SJSA1 (cell line): ENCODE data around the gene DPYSL4. TPM values are rescaled to one million over a fixed set of nuclear protein-coding genes. Genes with fewer than 3 reads are reported as not detected.

Experiments used
- DNase-seq, 2 experiments: peaks; one replicate each; pipeline ENCODE4 v3.0.0-alpha.2; 2015 to 2020; ENCODE audit warnings: low spot score in 2 of 2, low read depth in 1 of 2
- H3K27ac ChIP-seq: fragments of 250-450 bp; sonication (Bioruptor Pico); 2 replicates; pipeline ENCODE4 v1.5.1; 2020; ENCODE audit warnings: mild to moderate bottlenecking, moderate library complexity
- H3K27me3 ChIP-seq: fragments of 250-450 bp; sonication (Bioruptor Pico); replicated peaks from 2 replicates; pipeline ENCODE4 v1.5.1; 2020; ENCODE audit warnings: mild to moderate bottlenecking, moderate library complexity
- H3K36me3 ChIP-seq: fragments of 250-450 bp; sonication (Bioruptor Pico); 2 replicates; pipeline ENCODE4 v1.5.1; 2020; ENCODE audit warnings: mild to moderate bottlenecking
- H3K4me1 ChIP-seq: fragments of 250-450 bp; sonication (Bioruptor Pico); replicated peaks from 2 replicates; pipeline ENCODE4 v1.6.1; 2021; ENCODE audit warnings: mild to moderate bottlenecking
- H3K4me3 ChIP-seq: fragments of 250-450 bp; sonication (Bioruptor Pico); 2 replicates; pipeline ENCODE4 v1.5.1; 2020; ENCODE audit warnings: mild to moderate bottlenecking
- H3K9me3 ChIP-seq: fragments of 250-450 bp; sonication (Bioruptor Pico); replicated peaks from 2 replicates; pipeline ENCODE4 v1.5.1; 2020; ENCODE audit warnings: mild to moderate bottlenecking
- total RNA-seq: library from RNA; depleted of rRNA; stranded (reverse); fragments of >200 nt; shearing (Covaris generic); gene quantifications from 2 replicates; pipeline ENCODE4 v1.2.3, GENCODE V29; 2014

The DPYSL4 gene
- total RNA-seq, 1 experiment from 2014 or later: 1.3 TPM

GRCh38 chr10:132228616-132229015, 41.9 kb downstream of the DPYSL4 start:
- Histone ChIP-seq H3K4me3 (no peak overlapping the region), H3K27ac (no peak overlapping the region), H3K9me3 (no peaks in the 10 kb centered on the region), H3K27me3 (no peaks in the 10 kb centered on the region), H3K4me1 (no peaks in the 10 kb centered on the region), H3K36me3 (no peaks in the 10 kb centered on the region)
- no peak for DNase-seq

GRCh38 chr10:132229096-132229495, 42.3 kb downstream of the DPYSL4 start:
- no peak overlapping the region for H3K4me3 ChIP-seq
- DNase-seq: no peak
- H3K9me3 ChIP-seq: no peaks in the 10 kb centered on the region
- no peaks in the 10 kb centered on the region; the same call in 1 of the 2 replicates for H3K27me3 ChIP-seq
- H3K36me3 ChIP-seq: no peaks in the 10 kb centered on the region
- H3K27ac ChIP-seq: no peak overlapping the region
- H3K4me1 ChIP-seq: no peaks in the 10 kb centered on the region

- H3K4me3 ChIP-seq: no peak overlapping the region
- H3K27me3 ChIP-seq: no peaks in the 10 kb centered on the region; the same call in 1 of the 2 replicates
- no peaks in the 10 kb centered on the region for H3K4me1 ChIP-seq
- no peaks in the 10 kb centered on the region for H3K36me3 ChIP-seq
- no peaks in the 10 kb centered on the region for H3K9me3 ChIP-seq
- H3K27ac ChIP-seq: no peak overlapping the region
- no peak for DNase-seq
Measured at GRCh38 chr10:132229834-132230556, 43.2 kb downstream of the DPYSL4 start.

- Histone ChIP-seq H3K27me3 (no peaks in the 10 kb centered on the region; the same call in 1 of the 2 replicates), H3K36me3 (no peaks in the 10 kb centered on the region), H3K27ac (no peak overlapping the region), H3K9me3 (no peaks in the 10 kb centered on the region), H3K4me1 (no peaks in the 10 kb centered on the region), H3K4me3 (no peak overlapping the region)
- DNase-seq: no peak
Measured at GRCh38 chr10:132230557-132231210, 43.9 kb downstream of the DPYSL4 start.

- H3K36me3 ChIP-seq: no peaks in the 10 kb centered on the region
- no peak overlapping the region for H3K4me3 ChIP-seq
- no peaks in the 10 kb centered on the region for H3K9me3 ChIP-seq
- no peak for DNase-seq
- H3K4me1 ChIP-seq: no peaks in the 10 kb centered on the region
- H3K27ac ChIP-seq: no peak overlapping the region
- H3K27me3 ChIP-seq: peaks cover 4% of the 10 kb centered on the region; the same call in 1 of the 2 replicates
Measured at GRCh38 chr10:132231656-132232022, 44.9 kb downstream of the DPYSL4 start.

GRCh38 chr10:132232023-132232951, 45.5 kb downstream of the DPYSL4 start:
- Histone ChIP-seq H3K9me3 (no peaks in the 10 kb centered on the region), H3K27ac (no peak overlapping the region), H3K4me1 (no peaks in the 10 kb centered on the region), H3K27me3 (peaks cover 5% of the 10 kb centered on the region; the same call in 1 of the 2 replicates), H3K36me3 (no peaks in the 10 kb centered on the region), H3K4me3 (no peak overlapping the region)
- no peak for DNase-seq

GRCh38 chr10:132232981-132233380, 46.2 kb downstream of the DPYSL4 start:
- H3K4me3 ChIP-seq: no peak overlapping the region
- no peaks in the 10 kb centered on the region for H3K4me1 ChIP-seq
- H3K27ac ChIP-seq: no peak overlapping the region
- no peaks in the 10 kb centered on the region for H3K36me3 ChIP-seq
- no peaks in the 10 kb centered on the region for H3K9me3 ChIP-seq
- peaks cover 7% of the 10 kb centered on the region for H3K27me3 ChIP-seq
- no peak for DNase-seq

GRCh38 chr10:132233501-132234085, 46.8 kb downstream of the DPYSL4 start:
- no peak overlapping the region for H3K27ac ChIP-seq
- DNase-seq: no peak
- H3K9me3 ChIP-seq: no peaks in the 10 kb centered on the region
- H3K36me3 ChIP-seq: no peaks in the 10 kb centered on the region
- no peaks in the 10 kb centered on the region for H3K4me1 ChIP-seq
- no peak overlapping the region for H3K4me3 ChIP-seq
- peaks cover 13% of the 10 kb centered on the region for H3K27me3 ChIP-seq

- Histone ChIP-seq H3K27ac (no peak overlapping the region), H3K36me3 (no peaks in the 10 kb centered on the region), H3K9me3 (no peaks in the 10 kb centered on the region), H3K4me3 (no peak overlapping the region), H3K4me1 (no peaks in the 10 kb centered on the region), H3K27me3 (peaks cover 24% of the 10 kb centered on the region)
- no peak for DNase-seq
Measured at GRCh38 chr10:132234860-132235259, 48.1 kb downstream of the DPYSL4 start.

- Histone ChIP-seq H3K4me1 (no peaks in the 10 kb centered on the region), H3K9me3 (no peaks in the 10 kb centered on the region), H3K4me3 (no peak overlapping the region), H3K27me3 (peaks cover 32% of the 10 kb centered on the region), H3K27ac (no peak overlapping the region), H3K36me3 (no peaks in the 10 kb centered on the region)
- no peak for DNase-seq
Measured at GRCh38 chr10:132236161-132236560, 49.4 kb downstream of the DPYSL4 start.

GRCh38 chr10:132236881-132237280, 50.1 kb downstream of the DPYSL4 start:
- DNase-seq: no peak
- Histone ChIP-seq H3K27me3 (peaks cover 37% of the 10 kb centered on the region), H3K4me3 (no peak overlapping the region), H3K27ac (no peak overlapping the region), H3K36me3 (no peaks in the 10 kb centered on the region), H3K4me1 (no peaks in the 10 kb centered on the region), H3K9me3 (no peaks in the 10 kb centered on the region)

- no peak for DNase-seq
- Histone ChIP-seq H3K9me3 (no peaks in the 10 kb centered on the region), H3K27me3 (peaks cover 37% of the 10 kb centered on the region), H3K36me3 (no peaks in the 10 kb centered on the region), H3K27ac (no peak overlapping the region), H3K4me1 (no peaks in the 10 kb centered on the region), H3K4me3 (no peak overlapping the region)
Measured at GRCh38 chr10:132237396-132237795, 50.6 kb downstream of the DPYSL4 start.

- Histone ChIP-seq H3K4me1 (no peaks in the 10 kb centered on the region), H3K36me3 (no peaks in the 10 kb centered on the region), H3K27ac (no peak overlapping the region), H3K4me3 (no peak overlapping the region), H3K9me3 (no peaks in the 10 kb centered on the region), H3K27me3 (peaks cover 37% of the 10 kb centered on the region)
- DNase-seq: no peak
Measured at GRCh38 chr10:132237871-132238270, 51.1 kb downstream of the DPYSL4 start.
